ENCODE results near the gene BRSK2. TPM values are rescaled to one million over a fixed set of nuclear protein-coding genes. Genes with fewer than 3 reads are reported as not detected.

BRSK2 gene
- total RNA-seq, 1 donor from 2014 or later, result not detected

GRCh38 chr11:1501421-1502167 is 111.9 kb downstream of the BRSK2 start:
- DNase-seq (ENCODE audit: low read depth), result no peak
- H3K27me3 ChIP-seq (ENCODE audit: control insufficient read depth, insufficient read depth, low read length), result no peaks in the 10 kb centered on the region
- FAIRE-seq, result no peak
- peaks cover 5% of the 10 kb centered on the region for H3K36me3 ChIP-seq (ENCODE audit: control insufficient read depth, insufficient read depth, low read length)
- TF ChIP-seq, protein P1, sequence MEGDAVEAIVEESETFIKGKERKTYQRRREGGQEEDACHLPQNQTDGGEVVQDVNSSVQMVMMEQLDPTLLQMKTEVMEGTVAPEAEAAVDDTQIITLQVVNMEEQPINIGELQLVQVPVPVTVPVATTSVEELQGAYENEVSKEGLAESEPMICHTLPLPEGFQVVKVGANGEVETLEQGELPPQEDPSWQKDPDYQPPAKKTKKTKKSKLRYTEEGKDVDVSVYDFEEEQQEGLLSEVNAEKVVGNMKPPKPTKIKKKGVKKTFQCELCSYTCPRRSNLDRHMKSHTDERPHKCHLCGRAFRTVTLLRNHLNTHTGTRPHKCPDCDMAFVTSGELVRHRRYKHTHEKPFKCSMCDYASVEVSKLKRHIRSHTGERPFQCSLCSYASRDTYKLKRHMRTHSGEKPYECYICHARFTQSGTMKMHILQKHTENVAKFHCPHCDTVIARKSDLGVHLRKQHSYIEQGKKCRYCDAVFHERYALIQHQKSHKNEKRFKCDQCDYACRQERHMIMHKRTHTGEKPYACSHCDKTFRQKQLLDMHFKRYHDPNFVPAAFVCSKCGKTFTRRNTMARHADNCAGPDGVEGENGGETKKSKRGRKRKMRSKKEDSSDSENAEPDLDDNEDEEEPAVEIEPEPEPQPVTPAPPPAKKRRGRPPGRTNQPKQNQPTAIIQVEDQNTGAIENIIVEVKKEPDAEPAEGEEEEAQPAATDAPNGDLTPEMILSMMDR (IDR thresholded peaks at IDR 0.05; ENCODE audit: insufficient read depth, low read length, severe bottlenecking), result no peak
- H3K4me3 ChIP-seq (ENCODE audit: low read depth, low read length), result no peak overlapping the region

- H3K4me3 ChIP-seq (ENCODE audit: low read depth, low read length), result no peak overlapping the region
- H3K36me3 ChIP-seq (ENCODE audit: control insufficient read depth, insufficient read depth, low read length), result peaks cover 5% of the 10 kb centered on the region
- FAIRE-seq, result no peak
- H3K27me3 ChIP-seq (ENCODE audit: control insufficient read depth, insufficient read depth, low read length), result no peaks in the 10 kb centered on the region
- no peak for DNase-seq (ENCODE audit: low read depth)
- TF ChIP-seq, protein P1 (IDR thresholded peaks at IDR 0.05; ENCODE audit: insufficient read depth, low read length, severe bottlenecking), result no peak
Observed at GRCh38 chr11:1502168-1502953, 112.6 kb downstream of the BRSK2 start.

DNA sequence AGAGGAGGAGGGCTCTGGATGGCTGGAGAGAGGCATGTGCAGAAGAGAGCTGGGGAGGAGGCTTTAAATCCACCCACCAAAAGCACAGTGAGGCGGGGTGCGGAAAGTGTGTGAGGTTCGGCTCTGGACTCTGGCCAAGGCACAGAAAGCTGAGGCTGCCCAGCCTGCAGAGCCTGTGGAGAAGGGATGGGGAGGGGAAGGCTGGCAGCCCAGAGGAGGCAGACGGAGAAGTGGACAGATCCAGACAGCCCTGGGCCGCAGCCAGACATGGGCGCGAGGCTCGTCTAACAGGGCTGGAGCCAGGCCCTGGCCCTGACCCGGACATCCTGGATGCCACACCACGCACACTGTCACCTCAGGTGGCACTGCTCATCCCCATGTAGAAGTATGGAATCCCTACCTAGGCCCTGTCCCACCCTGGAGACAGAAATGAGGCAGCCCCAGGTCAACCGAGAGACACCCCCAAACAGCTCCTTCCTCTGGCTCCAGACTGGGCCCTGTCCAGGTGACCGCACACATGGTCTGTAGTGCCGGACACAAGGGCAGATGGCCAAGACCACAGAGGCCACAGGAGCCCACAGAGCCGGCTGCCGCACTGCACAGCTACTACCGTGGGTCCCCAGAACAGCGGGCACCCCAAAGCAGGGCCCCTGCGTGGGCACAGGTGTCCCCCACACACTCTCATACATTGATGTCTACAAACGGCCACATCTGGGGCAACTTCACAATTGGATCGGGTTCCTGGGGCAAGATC is 113.4 kb downstream of the BRSK2 start:
- DNase-seq (ENCODE audit: low read depth), result no peak
- Histone ChIP-seq H3K4me3 (ENCODE audit: low read depth, low read length) (no peak overlapping the region), H3K27me3 (ENCODE audit: control insufficient read depth, insufficient read depth, low read length) (no peaks in the 10 kb centered on the region), H3K36me3 (ENCODE audit: control insufficient read depth, insufficient read depth, low read length) (peaks cover 5% of the 10 kb centered on the region)
- TF ChIP-seq, protein P1 (IDR thresholded peaks at IDR 0.05; ENCODE audit: insufficient read depth, low read length, severe bottlenecking), result no peak
- FAIRE-seq, result no peak

GRCh38 chr11:1503708-1504104 is 114.0 kb downstream of the BRSK2 start:
- Histone ChIP-seq H3K4me3 (ENCODE audit: low read depth, low read length) (no peak overlapping the region), H3K36me3 (ENCODE audit: control insufficient read depth, insufficient read depth, low read length) (peaks cover 5% of the 10 kb centered on the region), H3K27me3 (ENCODE audit: control insufficient read depth, insufficient read depth, low read length) (no peaks in the 10 kb centered on the region)
- TF ChIP-seq, protein P1 (IDR thresholded peaks at IDR 0.05; ENCODE audit: insufficient read depth, low read length, severe bottlenecking), result no peak
- DNase-seq (ENCODE audit: low read depth) (no peak), FAIRE-seq (no peak)

- Histone ChIP-seq H3K4me3 (ENCODE audit: low read depth, low read length) (no peak overlapping the region), H3K36me3 (ENCODE audit: control insufficient read depth, insufficient read depth, low read length) (peaks cover 4% of the 10 kb centered on the region), H3K27me3 (ENCODE audit: control insufficient read depth, insufficient read depth, low read length) (no peaks in the 10 kb centered on the region)
- DNase-seq (ENCODE audit: low read depth), result no peak
- no peak for FAIRE-seq
- TF ChIP-seq, protein P1 (IDR thresholded peaks at IDR 0.05; ENCODE audit: insufficient read depth, low read length, severe bottlenecking), result no peak
Observed at GRCh38 chr11:1504138-1504537, 114.4 kb downstream of the BRSK2 start.
